Left lobe of liver (tissue), 2 donors: ENCODE data around the gene ADAMTS10. TPM values are rescaled to one million over a fixed set of nuclear protein-coding genes. Genes with fewer than 3 reads are reported as not detected.
"Not testable (repeated sequence)": the region's sequence is repeated elsewhere in the genome, so short reads cannot be mapped to it uniquely, and the experiment has no call there.

ENCODE experiments used
- ATAC-seq: fragments of 200-7000 bp; cut with Tn5 transposase; one replicate; pipeline ENCODE4 v1.9.1; 2020; ENCODE audit warnings: mild to moderate bottlenecking, moderate library complexity
- DNase-seq: peaks from one replicate; pipeline ENCODE4 v3.0.0-alpha.2; 2020; ENCODE audit warnings: low spot score
- total RNA-seq: library from RNA; stranded (reverse); gene quantifications from one replicate; pipeline ENCODE4 v1.2.1, GENCODE V29; 2021
- donor health status: DM: no; HTN: no; CAD: no; lungs with moderate emphysema.
- donor health status: DM: no; HTN: yes; CAD: no.

The ADAMTS10 gene
- total RNA-seq, result 12.0 TPM

DNA sequence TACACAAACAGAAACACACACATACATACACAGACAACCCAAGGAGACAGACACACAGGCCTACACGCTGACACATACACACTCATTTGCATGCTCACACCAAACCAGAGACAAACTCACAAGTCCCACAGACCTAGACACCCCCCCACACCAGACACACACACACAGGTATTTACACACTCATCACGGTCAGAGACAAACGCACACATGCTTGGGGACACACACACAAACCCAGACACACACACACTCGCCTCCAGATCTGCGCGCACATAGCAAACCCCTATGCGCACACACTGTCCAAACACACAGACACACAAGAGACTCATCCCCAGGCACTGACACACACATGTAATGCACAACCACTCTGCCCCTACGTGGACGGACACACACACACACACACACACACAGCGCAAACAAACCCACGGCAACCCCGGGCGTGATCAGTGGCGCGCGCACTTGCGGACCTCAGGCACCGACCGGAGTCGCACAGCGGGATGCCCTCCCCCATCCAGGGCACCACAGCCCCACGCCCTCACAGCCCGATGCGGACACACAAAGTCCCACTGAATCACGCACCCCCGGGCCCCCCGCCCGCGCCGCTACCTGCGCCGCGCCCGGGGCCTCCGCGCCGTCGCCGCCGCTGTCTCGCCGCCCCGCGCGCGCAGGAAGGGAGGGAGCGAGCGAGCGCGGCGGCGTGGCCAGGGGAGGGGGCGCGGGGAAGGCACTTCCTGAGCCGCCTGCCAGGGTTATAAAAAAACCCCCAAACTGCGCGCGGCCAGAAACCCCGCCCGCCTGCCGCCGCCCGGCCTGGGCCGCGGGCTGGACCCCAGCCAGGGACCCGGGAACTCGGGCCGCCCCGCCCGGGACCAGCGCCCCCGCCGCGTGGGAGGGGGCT lies at the start of gene ADAMTS10:
Gene ADAMTS10, minus strand, starts transcription at position 675 of the 895 bp plus-strand sequence. CDS start 5,005 bp downstream, outside the sequence.
- peak; percentile 55 for DNase-seq

GRCh38 chr19:8659905-8660304 lies 49.4 kb upstream of the ADAMTS10 start:
- DNase-seq (no peak), ATAC-seq (no peak)

More for the DNA sequence above, at the start of gene ADAMTS10:
- ATAC-seq, result peak; percentile 46

- DNase-seq (no peak), ATAC-seq (no peak)
Observed at GRCh38 chr19:8657869-8658268, 47.4 kb upstream of the ADAMTS10 start.

GRCh38 chr19:8655340-8655709 lies 44.8 kb upstream of the ADAMTS10 start:
- ATAC-seq (peak; percentile 12), DNase-seq (no peak)

DNA sequence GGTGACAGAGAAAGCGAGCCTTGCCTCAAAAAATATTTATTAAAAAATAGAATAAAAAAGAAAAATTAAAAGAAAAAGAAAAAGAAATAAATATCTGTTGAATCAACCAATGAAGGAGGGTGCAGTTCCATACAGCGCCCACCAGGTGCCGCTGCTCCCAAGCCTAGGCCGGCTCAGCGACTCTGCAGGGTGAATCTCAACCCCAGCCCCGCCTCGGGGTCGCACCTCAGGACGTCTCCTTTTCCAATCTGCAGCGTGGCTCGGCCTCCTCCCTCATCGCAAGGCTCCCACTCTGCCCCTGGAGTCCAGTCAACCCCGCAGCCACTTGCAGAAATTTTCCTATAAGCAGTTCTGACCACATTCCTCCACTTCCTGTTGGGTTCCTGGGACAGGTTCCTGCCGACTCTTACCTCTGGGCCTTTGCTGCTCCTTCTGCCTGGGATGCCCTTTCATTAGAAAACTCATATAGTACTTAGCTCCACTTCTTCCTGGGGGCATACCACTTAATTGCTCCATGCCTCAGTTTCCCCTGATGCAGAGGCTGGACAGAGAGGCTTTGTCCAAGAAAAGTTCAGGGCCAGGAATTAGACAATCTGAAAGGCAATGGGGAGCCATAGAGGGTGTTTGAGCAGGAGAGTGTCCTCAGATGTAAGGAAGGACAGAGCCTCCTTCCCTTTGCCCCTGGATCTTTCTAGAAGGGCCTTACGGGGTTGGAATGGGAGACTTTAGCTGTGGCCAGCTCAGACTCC lies 44.2 kb upstream of the ADAMTS10 start:
- ATAC-seq (peak; percentile 95), DNase-seq (no peak)

- DNase-seq (no peak), ATAC-seq (no peak)
Observed at GRCh38 chr19:8648240-8648639, 37.7 kb upstream of the ADAMTS10 start.

- DNase-seq (no peak), ATAC-seq (no peak)
Observed at GRCh38 chr19:8643860-8644653, 33.5 kb upstream of the ADAMTS10 start.

DNA sequence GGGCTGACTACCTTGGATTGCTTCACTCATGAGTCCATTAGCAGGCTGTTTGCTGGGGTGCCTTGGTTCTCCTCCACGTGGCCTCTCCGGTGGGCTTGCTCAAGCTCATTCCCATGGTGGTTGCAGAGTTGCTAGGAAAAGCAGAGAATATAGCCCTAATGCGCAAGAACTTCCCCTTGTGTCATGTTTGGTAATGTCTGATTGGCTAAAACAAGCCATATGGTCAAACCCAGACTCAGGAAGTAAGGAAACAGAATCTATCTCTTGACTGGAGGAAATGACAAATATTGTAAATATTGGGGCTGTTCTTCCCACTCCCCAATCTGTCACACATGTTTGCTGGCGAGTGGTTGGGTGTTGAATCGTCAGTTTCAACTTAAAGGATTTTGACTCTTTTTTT lies 32.0 kb upstream of the ADAMTS10 start:
- DNase-seq (no peak), ATAC-seq (no peak)

GRCh38 chr19:8641908-8642547 lies 31.5 kb upstream of the ADAMTS10 start:
- ATAC-seq (peak; percentile 60), DNase-seq (no peak)

DNA sequence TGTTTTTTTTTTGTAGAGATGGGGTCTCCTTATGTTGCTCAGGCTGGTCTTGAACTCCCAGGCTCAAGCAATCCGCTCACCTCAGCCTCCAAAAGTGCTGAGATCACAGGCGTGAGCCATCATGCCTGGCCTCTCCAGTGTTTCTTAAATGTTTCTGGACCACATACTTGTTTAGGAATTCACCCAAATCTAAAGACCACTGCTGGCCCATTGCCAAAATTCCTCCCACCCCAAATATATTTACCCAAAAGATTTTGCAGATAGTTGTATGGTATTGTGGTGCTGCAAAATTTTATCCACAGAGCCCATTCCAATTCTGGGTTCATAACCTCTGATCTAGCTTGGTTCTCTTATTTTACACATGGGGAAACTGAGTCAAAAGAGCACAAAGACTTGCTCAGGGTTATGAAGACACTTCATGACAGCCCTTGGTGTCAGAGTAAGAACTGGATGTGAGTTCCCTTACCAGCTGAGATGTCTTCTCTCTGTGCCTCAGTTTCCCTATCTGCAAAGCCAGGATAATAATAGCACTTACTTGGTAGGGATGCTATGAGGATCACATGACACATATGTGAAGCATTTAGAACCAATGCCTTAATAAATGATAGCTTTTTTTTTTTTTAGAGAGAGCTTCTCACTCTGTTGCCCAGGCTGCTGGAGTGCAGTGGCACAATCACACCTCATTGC lies 30.8 kb upstream of the ADAMTS10 start:
- ATAC-seq (no peak), DNase-seq (no peak)

GRCh38 chr19:8640402-8641004 lies 30.0 kb upstream of the ADAMTS10 start:
- ATAC-seq (peak; percentile 65), DNase-seq (peak; percentile 91)

- peak; percentile 78 for DNase-seq
- ATAC-seq, result peak; percentile 46
Observed at GRCh38 chr19:8639821-8640401, 29.4 kb upstream of the ADAMTS10 start.

DNA sequence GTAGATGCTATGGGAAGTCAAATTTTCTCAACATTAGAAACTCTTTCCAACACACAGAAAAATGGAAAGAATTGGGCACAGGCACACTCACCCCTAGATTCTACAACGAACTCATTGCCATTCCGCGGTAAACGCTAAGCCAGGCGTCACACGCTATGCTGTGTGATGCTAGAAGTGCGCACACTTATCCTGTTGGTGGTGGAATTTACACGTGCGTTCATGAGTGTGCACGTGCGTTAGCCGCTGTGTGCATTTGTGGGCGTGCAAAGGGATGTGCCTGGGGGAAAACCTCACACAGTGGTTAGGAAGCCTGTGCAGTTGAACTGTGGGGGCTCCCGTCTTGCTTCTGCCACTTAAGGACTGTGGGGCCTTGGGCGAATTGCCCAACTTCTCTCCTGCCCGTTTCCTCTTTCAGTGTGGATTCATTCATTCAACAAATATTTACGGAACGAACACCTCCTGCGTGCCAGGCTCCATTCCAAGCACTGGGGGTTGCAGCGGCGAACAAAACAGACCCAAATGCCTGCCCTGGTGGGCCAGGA lies 27.6 kb upstream of the ADAMTS10 start:
- ATAC-seq (peak; percentile 40), DNase-seq (peak; percentile 80)

- ATAC-seq, DNase-seq: not testable (repeated sequence)
Observed at GRCh38 chr19:8637070-8637469, 26.6 kb upstream of the ADAMTS10 start.

DNA sequence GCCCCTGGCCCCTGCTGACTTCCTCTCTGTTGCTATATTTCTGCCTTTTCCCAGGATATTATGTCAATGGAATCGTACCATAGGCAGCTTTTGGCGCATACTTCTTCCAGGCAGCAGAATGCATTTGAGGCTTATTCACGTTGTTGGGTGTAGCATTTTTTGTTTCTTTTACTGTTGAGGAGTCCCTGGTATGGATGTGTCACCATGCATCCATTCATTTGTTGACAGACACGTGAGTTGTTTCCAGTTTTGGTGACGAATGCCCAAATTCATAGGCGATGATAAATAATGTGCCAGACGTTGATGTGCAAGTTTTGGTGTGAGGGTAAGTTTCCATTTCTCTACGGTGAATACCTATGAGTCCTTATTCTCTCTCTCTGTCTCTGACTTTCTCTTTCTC lies 24.9 kb upstream of the ADAMTS10 start:
- ATAC-seq (no peak), DNase-seq (no peak)

- DNase-seq (peak; percentile 83), ATAC-seq (peak; percentile 96)
Observed at GRCh38 chr19:8631425-8631819, 20.9 kb upstream of the ADAMTS10 start.

- DNase-seq (no peak), ATAC-seq (peak; percentile 4)
Observed at GRCh38 chr19:8630796-8631424, 20.4 kb upstream of the ADAMTS10 start.

GRCh38 chr19:8629996-8630683 lies 19.6 kb upstream of the ADAMTS10 start, which contains the start of gene NFILZ:
NFILZ (plus strand) TSS chr19:8630633; CDS start chr19:8676766, 46,133 bp downstream.
- ATAC-seq, result no peak
- no peak for DNase-seq
